Fibroblast of villous mesenchyme (primary cell): ENCODE results near the gene KLF9. TPM values are rescaled to one million over a fixed set of nuclear protein-coding genes. Genes with fewer than 3 reads are reported as not detected.
A peak's percentile ranks its signal among the peaks of the same experiment; 100 is the strongest.

Experiments used
- DNase-seq: peaks from one replicate; pipeline ENCODE4 v3.0.0-alpha.2; 2010; ENCODE audit warnings: low read depth
- H3K4me3 ChIP-seq: 2 replicates; pipeline ENCODE4 v1.5.1; 2011; ENCODE audit warnings: low read depth, mild to moderate bottlenecking, low read length
- total RNA-seq: library from RNA; depleted of rRNA; stranded (reverse); fragments of >200 nt; gene quantifications from 2 replicates; pipeline ENCODE4 v1.2.3, GENCODE V29; 2012
- TF ChIP-seq, protein P1 (sequence below): IDR thresholded peaks from 2 replicates; pipeline ENCODE4 v1.5.1; 2012; ENCODE audit warnings: low read depth, mild to moderate bottlenecking, low read length; ENCODE audit not compliant: insufficient read depth

The KLF9 gene
- total RNA-seq, 1 donor, result 37.1 TPM

DNA sequence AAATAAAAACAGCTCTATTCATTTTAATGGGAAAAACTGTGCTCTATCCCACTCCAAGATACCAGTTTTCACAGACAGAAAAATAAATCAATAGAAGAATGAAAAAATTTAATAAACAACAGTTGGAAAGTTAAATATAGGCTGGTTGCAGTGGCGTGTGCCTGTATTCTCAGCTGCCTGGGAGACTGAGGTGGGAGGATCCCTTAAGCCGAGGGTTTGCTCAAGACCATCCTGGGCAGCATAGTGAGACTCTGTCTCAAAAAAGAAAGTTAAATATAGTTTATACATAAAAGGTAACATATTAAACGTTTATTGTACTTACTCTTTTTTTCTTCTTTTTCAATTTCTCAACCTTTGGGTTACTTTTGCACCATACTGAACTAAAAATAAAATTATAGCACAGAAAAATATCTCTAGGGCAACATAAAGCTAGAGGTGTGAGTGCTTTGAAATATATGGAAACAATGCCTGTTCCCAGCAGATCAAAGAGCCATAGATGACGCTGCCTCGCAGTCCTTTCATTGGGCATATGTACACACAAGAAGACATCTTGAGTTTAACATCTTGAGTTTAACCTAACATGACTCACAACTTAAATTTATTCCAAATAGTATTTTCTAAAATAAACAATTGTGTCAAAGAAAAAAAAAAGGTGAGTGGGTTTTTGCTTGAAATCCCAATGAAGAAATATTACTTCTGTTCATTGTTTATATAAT is 25.7 kb upstream of the KLF9 start:
- TF ChIP-seq, protein P1, sequence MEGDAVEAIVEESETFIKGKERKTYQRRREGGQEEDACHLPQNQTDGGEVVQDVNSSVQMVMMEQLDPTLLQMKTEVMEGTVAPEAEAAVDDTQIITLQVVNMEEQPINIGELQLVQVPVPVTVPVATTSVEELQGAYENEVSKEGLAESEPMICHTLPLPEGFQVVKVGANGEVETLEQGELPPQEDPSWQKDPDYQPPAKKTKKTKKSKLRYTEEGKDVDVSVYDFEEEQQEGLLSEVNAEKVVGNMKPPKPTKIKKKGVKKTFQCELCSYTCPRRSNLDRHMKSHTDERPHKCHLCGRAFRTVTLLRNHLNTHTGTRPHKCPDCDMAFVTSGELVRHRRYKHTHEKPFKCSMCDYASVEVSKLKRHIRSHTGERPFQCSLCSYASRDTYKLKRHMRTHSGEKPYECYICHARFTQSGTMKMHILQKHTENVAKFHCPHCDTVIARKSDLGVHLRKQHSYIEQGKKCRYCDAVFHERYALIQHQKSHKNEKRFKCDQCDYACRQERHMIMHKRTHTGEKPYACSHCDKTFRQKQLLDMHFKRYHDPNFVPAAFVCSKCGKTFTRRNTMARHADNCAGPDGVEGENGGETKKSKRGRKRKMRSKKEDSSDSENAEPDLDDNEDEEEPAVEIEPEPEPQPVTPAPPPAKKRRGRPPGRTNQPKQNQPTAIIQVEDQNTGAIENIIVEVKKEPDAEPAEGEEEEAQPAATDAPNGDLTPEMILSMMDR, result no peak
- DNase-seq, result peak; percentile 63
- H3K4me3 ChIP-seq, result no peak overlapping the region

DNA sequence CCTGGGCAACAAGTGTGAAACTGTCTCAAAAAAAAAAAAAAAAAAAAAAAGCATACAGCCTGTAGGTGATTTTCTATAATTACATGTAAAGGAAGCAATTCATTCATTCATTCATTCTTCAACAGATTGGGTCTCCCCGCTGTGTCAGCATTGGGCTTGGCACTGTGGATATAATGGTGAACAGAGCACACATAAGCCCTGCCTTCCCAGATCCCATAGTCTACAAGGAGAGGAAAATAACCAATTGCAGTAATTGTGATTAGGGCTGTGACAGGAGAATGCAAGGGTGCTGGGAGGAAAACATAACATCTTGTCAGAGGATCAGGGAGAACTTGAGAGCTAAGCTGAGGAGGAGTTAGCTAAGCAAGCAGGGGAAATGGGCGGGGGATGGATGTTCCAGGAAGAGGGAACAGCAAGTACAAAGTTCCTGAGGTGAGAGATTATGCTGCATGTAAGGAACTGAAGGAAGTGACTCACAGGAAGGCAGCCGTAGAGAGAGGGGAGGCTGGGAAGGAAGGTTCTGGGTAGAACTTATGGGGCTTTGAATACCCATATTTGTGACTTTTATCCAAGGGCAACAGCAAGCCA is 24.0 kb upstream of the KLF9 start:
- TF ChIP-seq, protein P1, result no peak
- DNase-seq, result peak; percentile 94
- no peak overlapping the region for H3K4me3 ChIP-seq

DNA sequence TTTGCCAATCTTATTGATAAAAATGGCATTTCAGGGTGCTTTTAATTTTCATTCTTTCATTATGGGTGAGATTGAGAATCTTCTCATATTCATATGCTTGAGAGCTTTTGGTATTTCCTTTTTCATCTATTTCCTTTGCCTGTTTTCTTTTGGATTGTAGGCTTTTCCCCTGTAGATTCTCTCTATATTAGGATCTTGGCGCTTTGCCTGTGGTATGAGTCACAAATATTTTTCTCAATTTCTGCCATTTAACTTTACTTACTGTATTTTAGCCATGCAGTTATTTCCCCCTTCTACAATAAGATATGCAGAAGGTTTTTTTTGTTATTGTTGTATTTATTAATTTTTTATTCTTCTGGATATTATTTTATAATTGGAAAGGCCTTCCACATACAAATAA is 21.5 kb upstream of the KLF9 start:
- peak; percentile 75 for DNase-seq

DNA sequence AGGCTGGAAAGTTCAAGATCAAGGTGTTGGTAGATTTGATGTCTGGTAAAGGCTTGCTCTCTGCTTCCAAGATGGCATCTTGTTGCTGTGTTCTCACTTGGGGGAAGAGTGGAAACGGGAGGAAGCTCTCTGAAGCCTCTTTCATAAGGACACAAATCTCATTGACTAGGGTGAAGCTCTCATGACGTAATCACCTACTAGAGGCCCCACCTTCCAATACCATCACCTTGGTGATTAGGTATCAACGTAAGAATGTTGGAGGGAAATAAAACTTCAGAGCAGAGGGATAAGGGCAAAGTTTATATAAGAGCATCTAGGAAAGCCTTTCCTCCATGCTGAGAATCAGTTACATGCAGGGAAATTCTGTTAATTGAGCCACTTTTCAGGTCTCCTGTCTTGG is 15.4 kb upstream of the KLF9 start:
- DNase-seq, result no peak
- H3K4me3 ChIP-seq, result no peak overlapping the region
- TF ChIP-seq, protein P1, result no peak

More for the DNA sequence above, 21.5 kb upstream of the KLF9 start:
- TF ChIP-seq, protein P1, result no peak
- H3K4me3 ChIP-seq, result no peak overlapping the region

DNA sequence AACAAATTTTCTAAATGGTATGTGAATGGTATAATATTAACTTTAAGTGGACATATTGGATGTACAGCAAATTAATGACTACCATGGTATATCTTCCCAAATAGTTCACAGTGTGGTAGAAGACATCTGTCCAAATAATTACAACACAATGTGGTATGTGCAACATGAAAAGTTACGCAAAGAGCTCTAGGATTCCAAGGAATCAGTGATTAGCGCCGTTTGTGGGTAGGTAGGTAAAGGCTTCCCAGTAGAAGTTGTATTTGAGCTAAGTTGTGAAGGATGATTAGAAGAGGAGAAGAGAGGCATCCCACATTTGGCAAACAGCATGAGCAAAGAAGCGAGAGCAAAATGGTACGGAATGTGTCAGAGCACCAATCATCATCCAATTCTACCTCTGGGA is 14.3 kb upstream of the KLF9 start:
- peak; percentile 59 for DNase-seq
- H3K4me3 ChIP-seq, result no peak overlapping the region
- TF ChIP-seq, protein P1, result no peak

DNA sequence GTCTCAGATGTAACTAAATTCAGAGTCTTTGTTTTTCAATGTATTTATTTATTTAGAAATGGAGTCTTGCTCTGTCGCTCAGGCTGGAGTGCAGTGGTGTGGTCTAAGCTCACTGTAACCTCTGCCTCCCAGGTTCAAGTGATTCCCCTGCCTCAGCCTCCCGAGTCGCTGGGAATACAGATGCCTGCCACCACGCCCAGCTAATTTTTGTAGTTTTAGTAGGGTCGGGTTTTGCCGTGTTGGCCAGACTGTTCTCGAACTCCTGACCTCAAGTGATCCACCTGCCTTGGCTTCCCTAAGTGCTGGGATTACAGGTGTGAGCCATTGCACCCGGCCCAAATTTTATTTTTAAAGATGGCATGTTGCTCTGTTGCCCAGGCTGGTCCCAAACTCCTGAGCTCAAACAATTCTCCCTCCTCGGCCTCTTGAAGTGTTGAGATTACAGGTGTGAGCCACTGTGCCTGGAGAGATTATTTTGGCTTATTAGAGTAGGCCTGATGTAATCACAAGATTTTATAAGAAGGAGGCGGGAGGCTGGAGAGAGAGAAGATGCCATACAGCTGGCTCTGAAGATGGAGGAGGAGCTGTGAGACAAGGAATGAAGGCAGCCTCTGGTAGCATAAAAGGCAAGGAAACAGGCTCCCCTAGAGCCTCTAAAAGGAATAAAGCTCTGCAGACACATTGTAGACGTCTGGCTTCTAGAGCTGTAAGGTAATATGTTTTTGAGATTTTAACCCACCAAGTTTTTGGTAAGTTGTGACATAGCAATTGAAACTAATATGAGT is 12.9 kb upstream of the KLF9 start:
- peak; percentile 81 for DNase-seq
- no peak overlapping the region for H3K4me3 ChIP-seq
- TF ChIP-seq, protein P1, result no peak
